DMS153 (cell line): Measurements from ENCODE around the gene MPPE1.
A peak's percentile ranks its signal among the peaks of the same experiment; 100 is the strongest.
"Not testable (repeated sequence)": the region's sequence is repeated elsewhere in the genome, so short reads cannot be mapped to it uniquely, and the experiment has no call there.

Source experiments
- DNase-seq: peaks from one replicate; lab custom pipeline; 2025; lab: John Stamatoyannopoulos, UW

MPPE1 gene

GRCh38 chr18:11925800-11926481 is 17.8 kb upstream of the MPPE1 start:
- DNase-seq: no peak

DNA sequence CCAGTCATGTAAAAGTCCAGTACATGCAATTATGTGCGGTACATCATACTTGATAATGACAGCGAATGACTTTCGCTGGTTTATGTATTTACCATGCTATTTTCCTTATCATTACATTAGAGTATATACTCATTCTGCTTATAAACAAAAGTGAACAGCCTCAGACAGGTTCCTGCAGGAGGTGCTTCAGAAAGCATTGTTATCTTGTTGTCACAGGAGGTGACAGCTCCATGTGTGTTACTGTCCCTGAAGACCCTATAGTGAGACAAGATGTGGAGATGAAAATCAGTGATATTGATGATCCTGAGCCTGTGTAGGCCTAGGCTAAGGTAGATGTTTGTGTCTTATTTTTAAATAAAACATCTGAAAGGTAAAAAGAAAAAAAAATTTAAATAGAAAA is 15.3 kb upstream of the MPPE1 start:
- DNase-seq: no peak

DNA sequence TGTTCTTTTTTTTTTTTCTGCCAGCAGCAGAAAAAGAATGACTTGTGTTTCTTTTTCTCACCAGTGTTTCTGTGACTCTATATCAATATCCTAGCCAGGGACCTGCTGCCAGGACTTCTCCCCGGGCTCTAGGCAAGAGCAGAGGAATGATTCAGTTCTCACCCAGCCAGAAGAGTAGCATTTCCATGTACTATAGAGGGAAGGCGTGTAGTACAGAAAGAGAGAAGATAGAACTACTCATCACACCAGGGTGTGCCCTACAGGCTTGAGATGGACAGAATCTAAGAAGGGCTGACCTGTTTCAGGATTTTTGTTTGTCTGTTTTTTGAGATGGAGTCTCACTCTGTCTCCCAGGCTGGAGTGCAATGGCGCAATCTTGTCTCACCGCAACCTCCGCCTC is 11.4 kb upstream of the MPPE1 start:
- not testable (repeated sequence) for DNase-seq

GRCh38 chr18:11916880-11917279 is 8.8 kb upstream of the MPPE1 start:
- DNase-seq: not testable (repeated sequence)

GRCh38 chr18:11909591-11910026 is 1.5 kb upstream of the MPPE1 start:
- peak; percentile 2 for DNase-seq

- no peak for DNase-seq
Measured at GRCh38 chr18:11909061-11909455, 941 bp upstream of the MPPE1 start.

DNA sequence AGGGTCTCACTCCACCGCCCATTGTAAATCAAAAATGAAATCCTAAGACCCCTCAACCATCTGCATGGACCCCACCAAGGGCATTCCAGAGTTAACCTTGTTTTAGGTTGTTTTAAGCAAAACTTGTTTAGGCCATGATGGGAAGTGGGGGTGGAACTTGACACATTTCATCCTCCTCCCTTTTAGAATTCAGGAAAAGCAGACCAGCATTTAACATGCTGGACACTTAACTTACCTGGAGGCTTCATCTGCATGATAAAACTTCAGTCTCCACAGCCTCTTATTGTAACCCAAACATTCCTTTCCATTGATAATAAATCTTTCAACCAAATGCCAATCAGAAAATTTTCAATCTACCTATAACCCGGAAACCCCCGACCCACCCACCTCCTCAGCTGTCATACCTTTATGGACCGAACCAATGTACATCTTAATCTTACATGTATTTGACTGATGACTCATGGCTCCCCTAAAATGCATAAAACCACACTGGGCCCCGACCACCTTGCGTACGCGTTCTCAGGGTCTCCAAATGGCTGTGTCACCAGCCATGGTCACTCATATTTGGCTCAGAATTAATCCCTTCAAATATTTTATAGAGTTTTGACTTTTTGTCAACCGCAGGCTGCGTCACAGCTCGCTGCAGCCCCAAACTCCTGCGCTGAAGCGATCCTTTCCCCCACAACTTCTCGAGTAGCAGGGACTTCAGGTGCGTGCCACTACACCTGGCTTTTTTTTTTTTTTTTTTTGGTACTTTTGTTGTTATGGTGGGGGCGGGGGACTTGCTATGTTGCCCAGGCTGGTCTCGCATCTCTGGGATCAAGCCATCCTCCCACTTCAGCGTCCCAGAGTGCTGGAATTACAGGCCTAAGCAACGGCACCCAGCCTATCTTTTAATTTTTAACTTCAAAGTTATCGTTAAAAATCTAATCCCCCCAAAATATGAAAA is 917 bp downstream of the MPPE1 start:
- DNase-seq: no peak

GRCh38 chr18:11906176-11906575 is 1.9 kb downstream of the MPPE1 start:
- DNase-seq: no peak

- no peak for DNase-seq
Measured at GRCh38 chr18:11905613-11906012, 2.5 kb downstream of the MPPE1 start.

DNA sequence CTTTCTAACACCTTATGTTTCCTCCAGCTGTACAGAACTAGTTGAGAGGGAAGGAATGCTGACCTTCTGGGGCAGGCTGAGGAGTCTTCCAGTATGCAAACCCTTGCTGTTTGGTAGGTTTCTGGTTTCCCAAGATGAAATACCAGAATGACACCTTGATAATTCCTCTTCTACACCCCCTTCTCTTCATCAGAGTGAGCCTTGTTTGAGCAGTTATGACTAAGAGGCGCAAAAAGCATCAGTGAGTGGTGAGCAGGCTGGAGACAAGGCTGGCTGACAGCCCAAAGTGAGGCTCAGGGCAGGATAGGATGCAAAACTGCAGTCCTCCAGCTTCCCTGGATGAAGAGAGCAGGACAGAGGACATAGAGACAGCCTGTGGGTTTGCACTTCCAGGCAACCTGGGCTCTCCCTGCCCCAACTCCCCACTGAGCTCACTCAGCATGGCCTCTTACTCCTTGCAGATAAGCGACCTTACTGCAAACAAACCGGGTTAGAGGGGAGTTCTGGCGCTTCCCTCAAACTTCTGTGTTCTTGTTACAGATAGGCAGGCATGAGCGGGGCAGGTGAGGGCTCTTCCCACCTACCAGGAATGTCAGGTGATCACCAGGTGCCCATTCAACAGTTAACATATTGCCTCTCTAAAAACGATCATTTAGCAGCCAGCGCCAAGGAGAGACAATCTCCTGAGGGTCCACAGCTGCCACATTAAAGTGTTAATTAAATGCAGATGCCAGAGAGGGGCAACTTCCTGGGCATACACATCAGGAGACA is 5.4 kb downstream of the MPPE1 start:
- no peak for DNase-seq

- DNase-seq: no peak
Measured at GRCh38 chr18:11901826-11902438, 6.2 kb downstream of the MPPE1 start.

GRCh38 chr18:11899063-11899462 is 9.1 kb downstream of the MPPE1 start:
- DNase-seq: no peak

- DNase-seq: no peak
Measured at GRCh38 chr18:11897781-11898180, 10.3 kb downstream of the MPPE1 start.

- DNase-seq: not testable (repeated sequence)
Measured at GRCh38 chr18:11892438-11892837, 15.7 kb downstream of the MPPE1 start.

GRCh38 chr18:11891737-11892136 is 16.4 kb downstream of the MPPE1 start:
- no peak for DNase-seq

GRCh38 chr18:11889284-11889683 is 18.8 kb downstream of the MPPE1 start:
- no peak for DNase-seq

DNA sequence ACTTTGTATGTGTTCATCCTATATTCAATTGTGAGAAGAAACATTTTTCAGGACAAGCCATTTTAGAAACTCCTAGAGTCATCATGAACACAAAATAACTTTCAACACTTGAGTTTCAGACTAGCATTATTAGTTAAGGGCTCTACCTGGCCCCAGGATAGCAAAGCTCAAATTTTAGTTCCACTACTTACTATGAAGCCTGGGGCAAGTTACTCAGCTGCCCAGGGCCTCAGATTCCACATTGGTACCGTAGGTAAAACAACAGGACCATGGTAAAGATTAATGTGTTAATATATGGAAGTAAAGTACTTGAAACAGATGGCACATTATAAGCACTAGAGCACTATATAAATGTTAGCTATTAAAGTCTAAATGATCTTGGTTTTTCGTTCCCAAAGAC is 19.4 kb downstream of the MPPE1 start:
- DNase-seq: no peak

- no peak for DNase-seq
Measured at GRCh38 chr18:11887328-11888128, 20.6 kb downstream of the MPPE1 start.

GRCh38 chr18:11886577-11887110 is 21.5 kb downstream of the MPPE1 start:
- DNase-seq: no peak

DNA sequence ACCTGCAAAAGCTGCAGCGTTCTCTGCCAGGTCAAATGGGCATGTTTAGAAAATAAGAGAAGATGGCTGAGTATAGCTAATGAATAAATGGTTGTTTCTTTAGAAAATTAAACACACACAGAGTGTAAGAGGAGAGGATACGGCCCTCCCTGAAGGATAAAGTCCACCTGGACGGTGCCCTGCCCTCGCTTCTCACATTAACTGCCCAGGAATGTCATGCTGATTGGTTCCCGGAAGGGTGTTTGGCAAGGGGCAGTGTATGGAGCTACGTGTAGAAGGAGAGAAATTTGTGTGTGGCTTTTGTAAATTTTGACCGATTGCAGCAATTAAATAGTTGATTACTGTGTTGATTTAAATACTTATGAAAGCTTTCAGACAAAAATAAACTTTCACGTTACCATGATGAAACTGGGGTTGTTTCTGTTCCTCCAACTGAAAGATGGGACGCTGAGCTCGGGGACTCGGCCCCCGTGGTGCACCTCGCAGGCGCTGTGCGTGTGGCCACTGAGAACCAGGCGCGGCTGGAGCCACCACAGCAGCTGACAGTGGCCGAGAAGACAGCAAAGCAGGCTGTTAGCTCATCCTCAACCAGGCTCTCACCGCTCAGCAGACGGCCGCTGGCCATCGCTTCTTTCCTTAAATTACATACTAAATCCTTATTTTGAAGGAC is 22.7 kb downstream of the MPPE1 start:
- no peak for DNase-seq
